Activated CD8-positive, alpha-beta T cell treated with anti-CD3 and anti-CD28 coated beads, Interleukin-2, amount 10 ng/mL, durations not matched to agents 7 days and 5 days (primary cell): ENCODE measurements around the gene FBXL7. TPM values are rescaled to one million over a fixed set of nuclear protein-coding genes. Genes with fewer than 3 reads are reported as not detected.

ENCODE experiments used
- ATAC-seq: fragments of 150-1000 bp; cut with Tn5 transposase; one replicate; pipeline ENCODE4 v1.10.0; 2021; ENCODE audit warnings: moderate library complexity
- CTCF ChIA-PET: fragments of 350-600 bp; sonication (Branson Sonifier 250); formaldehyde crosslinking; loops from one replicate; lab custom pipeline; 2021; ENCODE audit warnings: antibody characterized with exemption; lab: Charles Lee
- POLR2A ChIA-PET: fragments of 350-600 bp; sonication (Branson Sonifier 250); formaldehyde crosslinking; loops from one replicate; lab custom pipeline; 2021; ENCODE audit warnings: antibody characterized with exemption; lab: Charles Lee
- DNase-seq: peaks from one replicate; pipeline ENCODE4 v3.0.0-alpha.2; 2020
- H3K27ac Mint-ChIP-seq: one replicate; pipeline ENCODE4 v1.8.0; 2021; ENCODE audit warnings: mild to moderate bottlenecking, mixed read lengths
- H3K27me3 Mint-ChIP-seq: one replicate; pipeline ENCODE4 v1.8.0; 2021; ENCODE audit warnings: low read depth, mixed read lengths
- H3K36me3 Mint-ChIP-seq: one replicate; pipeline ENCODE4 v1.8.0; 2021; ENCODE audit warnings: low read depth, mixed read lengths
- H3K4me1 Mint-ChIP-seq: one replicate; pipeline ENCODE4 v1.8.0; 2021; ENCODE audit warnings: low read depth, mixed read lengths
- H3K4me3 Mint-ChIP-seq: one replicate; pipeline ENCODE4 v1.8.0; 2021; ENCODE audit warnings: mild to moderate bottlenecking, mixed read lengths
- H3K9me3 Mint-ChIP-seq: one replicate; pipeline ENCODE4 v1.8.0; 2022; ENCODE audit warnings: mixed read lengths; ENCODE audit not compliant: insufficient read depth
- total RNA-seq, 2 experiments: library from RNA; stranded (reverse); gene quantifications; one replicate each; pipeline ENCODE4 v1.2.3, GENCODE V29; 2021

Gene FBXL7
- total RNA-seq, 2 experiments from 2014 or later, result not detected

GRCh38 chr5:15609076-15609725 lies 109.2 kb downstream of the FBXL7 start:
- no peaks in the 10 kb centered on the region for H3K36me3 Mint-ChIP-seq
- CTCF ChIA-PET, result no interaction called here
- ATAC-seq, result no peak
- no peak overlapping the region for H3K27ac Mint-ChIP-seq
- no peaks in the 10 kb centered on the region for H3K27me3 Mint-ChIP-seq
- no peak for DNase-seq
- H3K9me3 Mint-ChIP-seq, result peaks cover 6% of the 10 kb centered on the region
- H3K4me1 Mint-ChIP-seq, result no peaks in the 10 kb centered on the region
- H3K4me3 Mint-ChIP-seq, result no peak overlapping the region
- POLR2A ChIA-PET, result no interaction called here

- Mint-ChIP-seq H3K4me1 (no peaks in the 10 kb centered on the region), H3K36me3 (no peaks in the 10 kb centered on the region), H3K4me3 (no peak overlapping the region), H3K27ac (no peak overlapping the region), H3K9me3 (peaks cover 7% of the 10 kb centered on the region), H3K27me3 (no peaks in the 10 kb centered on the region)
- DNase-seq (no peak), ATAC-seq (no peak)
- POLR2A ChIA-PET, result no interaction called here
- CTCF ChIA-PET, result no interaction called here
Measured at GRCh38 chr5:15610216-15610615, 110.2 kb downstream of the FBXL7 start.

DNA sequence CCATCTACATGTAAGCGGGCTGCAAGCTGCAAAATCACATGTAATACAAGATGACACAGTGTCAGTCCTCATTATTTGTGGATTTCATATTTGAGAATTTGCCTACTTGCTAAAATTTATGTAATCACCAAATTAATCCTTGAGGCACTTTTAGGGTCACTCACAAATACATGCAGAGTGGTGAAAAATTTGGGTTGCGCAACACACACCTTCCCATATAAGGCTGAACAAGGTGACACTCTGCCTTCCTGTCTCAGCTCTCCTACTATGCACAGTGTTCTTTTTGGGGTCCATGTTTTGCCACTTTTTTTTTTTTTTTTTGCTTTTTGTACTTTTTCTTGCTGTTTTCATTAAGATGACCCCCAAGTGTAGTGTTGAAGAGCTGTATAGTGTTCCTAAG lies 111.0 kb downstream of the FBXL7 start:
- ATAC-seq, result no peak
- Mint-ChIP-seq H3K4me3 (no peak overlapping the region), H3K4me1 (no peaks in the 10 kb centered on the region), H3K27me3 (no peaks in the 10 kb centered on the region), H3K9me3 (peaks cover 12% of the 10 kb centered on the region), H3K36me3 (no peaks in the 10 kb centered on the region), H3K27ac (no peak overlapping the region)
- ChIA-PET POLR2A (no interaction called here), CTCF (no interaction called here)
- DNase-seq, result no peak

GRCh38 chr5:15612915-15613635 lies 113.1 kb downstream of the FBXL7 start:
- no peaks in the 10 kb centered on the region for H3K4me1 Mint-ChIP-seq
- peaks cover 6% of the 10 kb centered on the region for H3K9me3 Mint-ChIP-seq
- no peaks in the 10 kb centered on the region for H3K27me3 Mint-ChIP-seq
- CTCF ChIA-PET, result no interaction called here
- no peak overlapping the region for H3K27ac Mint-ChIP-seq
- no peak for ATAC-seq
- no peak for DNase-seq
- POLR2A ChIA-PET, result no interaction called here
- H3K4me3 Mint-ChIP-seq, result no peak overlapping the region
- no peaks in the 10 kb centered on the region for H3K36me3 Mint-ChIP-seq

GRCh38 chr5:15614679-15615078 lies 114.7 kb downstream of the FBXL7 start:
- Mint-ChIP-seq H3K27ac (no peak overlapping the region), H3K4me1 (no peaks in the 10 kb centered on the region), H3K9me3 (peaks cover 6% of the 10 kb centered on the region), H3K4me3 (no peak overlapping the region), H3K27me3 (no peaks in the 10 kb centered on the region), H3K36me3 (no peaks in the 10 kb centered on the region)
- DNase-seq, result no peak
- POLR2A ChIA-PET, result no interaction called here
- CTCF ChIA-PET, result no interaction called here
- ATAC-seq, result no peak

GRCh38 chr5:15615859-15616258 lies 115.9 kb downstream of the FBXL7 start:
- ATAC-seq (no peak), DNase-seq (no peak)
- CTCF ChIA-PET, result interaction anchor here (0.7 kb wide), 1 partner anchor 36 kb away, joined by 5 read pairs; no protein-coding TSS in a partner anchor

DNA sequence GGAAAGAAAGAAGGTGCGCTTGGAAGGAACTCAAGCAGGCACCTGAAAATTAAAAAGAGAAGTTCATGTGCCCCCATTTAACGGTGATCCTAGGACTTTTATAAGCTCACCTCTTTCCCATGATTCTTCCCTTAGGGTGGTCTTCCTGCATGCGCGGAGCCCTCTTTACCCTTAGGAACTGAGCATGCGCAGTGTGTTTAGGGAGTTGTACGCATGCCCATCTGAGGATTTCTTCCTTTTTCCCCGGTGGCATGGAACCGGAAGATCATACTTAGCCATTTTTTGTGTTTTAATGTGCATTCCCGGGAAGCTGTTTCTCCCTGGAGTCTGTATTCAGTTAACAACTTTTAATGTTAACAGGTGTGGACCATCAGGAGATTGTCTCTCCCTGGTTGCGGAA lies 119.0 kb downstream of the FBXL7 start:
- no peak for ATAC-seq
- Mint-ChIP-seq H3K36me3 (no peaks in the 10 kb centered on the region), H3K27ac (no peak overlapping the region), H3K4me1 (no peaks in the 10 kb centered on the region), H3K27me3 (no peaks in the 10 kb centered on the region), H3K4me3 (no peak overlapping the region), H3K9me3 (peaks cover 6% of the 10 kb centered on the region)
- DNase-seq, result no peak
- CTCF ChIA-PET, result no interaction called here
- POLR2A ChIA-PET, result no interaction called here

More at GRCh38 chr5:15615859-15616258, 115.9 kb downstream of the FBXL7 start:
- Mint-ChIP-seq H3K27ac (no peak overlapping the region), H3K27me3 (no peaks in the 10 kb centered on the region), H3K4me1 (no peaks in the 10 kb centered on the region), H3K9me3 (peaks cover 6% of the 10 kb centered on the region), H3K4me3 (no peak overlapping the region), H3K36me3 (no peaks in the 10 kb centered on the region)
- POLR2A ChIA-PET, result no interaction called here

GRCh38 chr5:15620501-15620900 lies 120.5 kb downstream of the FBXL7 start:
- no peaks in the 10 kb centered on the region for H3K4me1 Mint-ChIP-seq
- POLR2A ChIA-PET, result no interaction called here
- H3K27me3 Mint-ChIP-seq, result no peaks in the 10 kb centered on the region
- no peaks in the 10 kb centered on the region for H3K36me3 Mint-ChIP-seq
- DNase-seq (no peak), ATAC-seq (no peak)
- CTCF ChIA-PET, result no interaction called here
- peaks cover 2% of the 10 kb centered on the region for H3K9me3 Mint-ChIP-seq
- H3K27ac Mint-ChIP-seq, result no peak overlapping the region
- no peak overlapping the region for H3K4me3 Mint-ChIP-seq

GRCh38 chr5:15621094-15621493 lies 121.1 kb downstream of the FBXL7 start:
- H3K9me3 Mint-ChIP-seq, result no peaks in the 10 kb centered on the region
- DNase-seq (no peak), ATAC-seq (no peak)
- H3K4me1 Mint-ChIP-seq, result no peaks in the 10 kb centered on the region
- no peak overlapping the region for H3K27ac Mint-ChIP-seq
- no peaks in the 10 kb centered on the region for H3K27me3 Mint-ChIP-seq
- H3K36me3 Mint-ChIP-seq, result no peaks in the 10 kb centered on the region
- ChIA-PET POLR2A (no interaction called here), CTCF (interaction anchor here (0.8 kb wide), 1 partner anchor 1092 kb away, joined by 3 read pairs; no protein-coding TSS in a partner anchor)
- H3K4me3 Mint-ChIP-seq, result no peak overlapping the region

DNA sequence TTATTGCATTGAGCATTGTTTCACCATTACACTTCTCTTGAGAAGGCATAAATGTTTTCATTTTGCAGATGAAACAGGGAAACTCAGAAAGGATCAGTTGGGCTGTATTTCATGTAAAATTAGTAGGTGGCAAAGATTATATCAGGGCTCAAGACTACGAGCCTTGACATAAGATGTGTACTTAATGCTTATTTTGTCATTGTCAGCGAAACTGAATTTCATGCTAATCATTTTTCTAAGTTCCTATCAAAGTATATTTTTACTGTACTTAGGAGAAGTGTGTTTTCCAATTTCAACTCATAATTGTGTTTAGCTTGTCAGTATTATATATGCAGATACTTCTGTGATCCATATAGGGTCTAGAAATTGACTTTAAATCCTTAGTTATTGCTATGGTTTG lies 123.8 kb downstream of the FBXL7 start:
- no peak for ATAC-seq
- POLR2A ChIA-PET, result no interaction called here
- no peaks in the 10 kb centered on the region for H3K27me3 Mint-ChIP-seq
- H3K4me1 Mint-ChIP-seq, result no peaks in the 10 kb centered on the region
- no peaks in the 10 kb centered on the region for H3K9me3 Mint-ChIP-seq
- no peak for DNase-seq
- no peak overlapping the region for H3K27ac Mint-ChIP-seq
- H3K36me3 Mint-ChIP-seq, result no peaks in the 10 kb centered on the region
- CTCF ChIA-PET, result no interaction called here
- no peak overlapping the region for H3K4me3 Mint-ChIP-seq

DNA sequence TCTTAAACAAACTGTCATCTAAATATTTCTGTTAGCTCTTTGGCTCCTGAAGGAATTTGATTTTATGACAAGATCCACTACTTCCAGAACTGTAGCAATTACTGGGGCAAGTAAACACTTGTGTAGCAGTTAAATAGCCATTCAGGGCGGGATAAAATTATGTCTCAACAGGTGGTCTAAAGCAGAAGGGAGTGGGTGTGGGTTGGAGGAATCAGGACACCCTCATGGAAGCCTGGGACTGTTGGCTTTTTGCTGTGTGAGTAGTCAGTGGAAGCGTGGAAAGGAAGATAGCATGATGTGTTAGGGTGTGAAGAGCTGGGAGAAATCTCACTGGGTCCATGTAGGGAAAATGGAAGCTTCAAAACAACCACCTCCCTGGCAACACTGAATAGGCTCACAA lies 127.1 kb downstream of the FBXL7 start:
- no peak for ATAC-seq
- Mint-ChIP-seq H3K36me3 (no peaks in the 10 kb centered on the region), H3K27ac (no peak overlapping the region), H3K27me3 (no peaks in the 10 kb centered on the region), H3K4me3 (no peak overlapping the region), H3K9me3 (no peaks in the 10 kb centered on the region), H3K4me1 (no peaks in the 10 kb centered on the region)
- ChIA-PET POLR2A (no interaction called here), CTCF (no interaction called here)
- no peak for DNase-seq

DNA sequence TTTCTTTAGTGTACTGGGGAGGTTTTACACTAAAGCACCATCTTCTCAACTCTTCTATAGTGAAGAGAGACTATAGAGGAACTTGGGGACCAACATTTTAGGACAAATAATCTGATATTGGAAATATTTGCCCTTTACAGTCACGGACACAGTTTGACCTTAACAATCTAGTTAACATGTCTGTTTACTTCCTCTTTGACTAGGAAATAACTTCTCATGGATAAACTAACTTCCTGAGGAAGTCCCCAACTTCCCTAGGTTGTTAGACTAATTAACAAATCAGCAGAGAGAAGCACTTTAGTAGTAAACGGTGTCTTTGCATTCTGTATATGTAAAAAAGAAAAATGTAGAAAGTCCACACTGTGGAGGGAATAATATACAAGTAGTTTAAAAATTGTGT lies 127.7 kb downstream of the FBXL7 start:
- CTCF ChIA-PET, result no interaction called here
- Mint-ChIP-seq H3K27ac (no peak overlapping the region), H3K27me3 (no peaks in the 10 kb centered on the region), H3K36me3 (no peaks in the 10 kb centered on the region), H3K4me1 (no peaks in the 10 kb centered on the region), H3K4me3 (no peak overlapping the region), H3K9me3 (no peaks in the 10 kb centered on the region)
- POLR2A ChIA-PET, result no interaction called here
- ATAC-seq (no peak), DNase-seq (no peak)
